Measurements from ENCODE around the gene POU3F2.
A peak's percentile ranks its signal among the peaks of the same experiment; 100 is the strongest.

Gene POU3F2

GRCh38 chr6:98834060-98835031 lies at the start of gene POU3F2:
TSS of gene POU3F2 (plus strand) at chr6:98834574. CDS start at chr6:98834874, 300 bp downstream.
- DNase-seq = peak; percentile 54

- no peak for DNase-seq
These were observed 46.9 kb upstream of the POU3F2 start for GRCh38 chr6:98787435-98787834.

GRCh38 chr6:98787961-98788360 lies 46.4 kb upstream of the POU3F2 start:
- no peak for DNase-seq

- DNase-seq = no peak
These were observed 40.0 kb upstream of the POU3F2 start for GRCh38 chr6:98794307-98794842.

- no peak for DNase-seq
These were observed 37.0 kb upstream of the POU3F2 start for GRCh38 chr6:98797217-98797994.

GRCh38 chr6:98800866-98801265 lies 33.5 kb upstream of the POU3F2 start:
- DNase-seq = no peak

- no peak for DNase-seq
These were observed 25.7 kb upstream of the POU3F2 start for GRCh38 chr6:98808541-98809210.

- no peak for DNase-seq
These were observed 22.2 kb upstream of the POU3F2 start for GRCh38 chr6:98812220-98812619.

- DNase-seq = no peak
These were observed 17.6 kb upstream of the POU3F2 start for GRCh38 chr6:98816799-98817198.

- DNase-seq = no peak
These were observed 12.5 kb upstream of the POU3F2 start for GRCh38 chr6:98821756-98822405.

GRCh38 chr6:98823428-98824161 lies 10.8 kb upstream of the POU3F2 start:
- DNase-seq = no peak

- DNase-seq = no peak
These were observed 10.0 kb upstream of the POU3F2 start for GRCh38 chr6:98824162-98824901.

GRCh38 chr6:98824902-98825599 lies 9.3 kb upstream of the POU3F2 start:
- DNase-seq = no peak

GRCh38 chr6:98825600-98826230 lies 8.7 kb upstream of the POU3F2 start:
- no peak for DNase-seq

- no peak for DNase-seq
These were observed 6.8 kb upstream of the POU3F2 start for GRCh38 chr6:98827295-98828159.

- DNase-seq = no peak
These were observed 6.1 kb upstream of the POU3F2 start for GRCh38 chr6:98828211-98828788.

- DNase-seq = no peak
These were observed 5.4 kb upstream of the POU3F2 start for GRCh38 chr6:98828941-98829411.

- no peak for DNase-seq
These were observed 4.2 kb upstream of the POU3F2 start for GRCh38 chr6:98830146-98830545.
